NOMO-1 (cell line): Measurements from ENCODE around the gene RMDN2.
A peak's percentile ranks its signal among the peaks of the same experiment; 100 is the strongest.
"Not testable (repeated sequence)": the region's sequence is repeated elsewhere in the genome, so short reads cannot be mapped to it uniquely, and the experiment has no call there.

Experiments
- DNase-seq, 2 experiments: peaks; one replicate each; lab custom pipeline; 2025; ENCODE audit not compliant: unreplicated experiment in 2 of 2; lab: John Stamatoyannopoulos, UW

RMDN2 gene

GRCh38 chr2:37928377-37928776, 3.3 kb downstream of the RMDN2 start:
- peak; percentile 24 to 67 for DNase-seq

- not testable (repeated sequence) for DNase-seq
These were observed 5.3 kb downstream of the RMDN2 start for GRCh38 chr2:37930392-37930791.

GRCh38 chr2:37932873-37933272, 7.8 kb downstream of the RMDN2 start:
- not testable (repeated sequence) for DNase-seq

- DNase-seq = peak in 1 of 2 experiments; percentile 61
These were observed 9.8 kb downstream of the RMDN2 start for GRCh38 chr2:37934591-37935513.

- DNase-seq = not testable (repeated sequence)
These were observed 12.5 kb downstream of the RMDN2 start for GRCh38 chr2:37937568-37937967.

GRCh38 chr2:37941267-37941666, 16.2 kb downstream of the RMDN2 start:
- DNase-seq = not testable (repeated sequence)

- no peak for DNase-seq
These were observed 19.2 kb downstream of the RMDN2 start for GRCh38 chr2:37944268-37944667.

- DNase-seq = no peak
These were observed 22.2 kb downstream of the RMDN2 start for GRCh38 chr2:37947306-37947705.

- not testable (repeated sequence) for DNase-seq
These were observed 37.1 kb downstream of the RMDN2 start for GRCh38 chr2:37962018-37962739.

- DNase-seq = not testable (repeated sequence)
These were observed 37.6 kb downstream of the RMDN2 start for GRCh38 chr2:37962740-37963121.

GRCh38 chr2:37963901-37964300, 38.8 kb downstream of the RMDN2 start:
- DNase-seq = not testable (repeated sequence)

- no peak for DNase-seq
These were observed 41.2 kb downstream of the RMDN2 start for GRCh38 chr2:37966326-37966725.

- DNase-seq = no peak
These were observed 44.6 kb downstream of the RMDN2 start for GRCh38 chr2:37969731-37970130.

GRCh38 chr2:37971971-37972370, 46.9 kb downstream of the RMDN2 start:
- no peak for DNase-seq

- no peak for DNase-seq
These were observed 48.7 kb downstream of the RMDN2 start for GRCh38 chr2:37973615-37974353.

GRCh38 chr2:37975808-37976207, 50.7 kb downstream of the RMDN2 start:
- DNase-seq = no peak

GRCh38 chr2:37976411-37976810, 51.3 kb downstream of the RMDN2 start:
- no peak for DNase-seq

- peak in 1 of 2 experiments; percentile 30 for DNase-seq
These were observed 57.1 kb downstream of the RMDN2 start for GRCh38 chr2:37982147-37982582.

- DNase-seq = no peak
These were observed 57.8 kb downstream of the RMDN2 start for GRCh38 chr2:37982847-37983246.

GRCh38 chr2:37983719-37984118, 58.6 kb downstream of the RMDN2 start:
- DNase-seq = no peak

GRCh38 chr2:37984176-37984575, 59.1 kb downstream of the RMDN2 start:
- DNase-seq = no peak
